ENCODE results near the gene LRRC4.

- TF ChIP-seq CTCF (IDR thresholded peaks at IDR 0.05) = no peak
- no peak for TF ChIP-seq POLR2A (IDR thresholded peaks at IDR 0.05)
These were observed 9.0 kb upstream of the LRRC4 start for GRCh38 chr7:128040205-128040604.

All from testis (tissue), 2 donors.